ENCODE measurements around the gene CDV3.
"Not testable (repeated sequence)": the region's sequence is repeated elsewhere in the genome, so short reads cannot be mapped to it uniquely, and the experiment has no call there.

CDV3 gene

GRCh38 chr3:133548090-133548489, 25.4 kb upstream of the CDV3 start:
- Mint-ChIP-seq H3K27ac (no peak overlapping the region), H3K9me3 (no peaks in the 10 kb centered on the region), H3K4me3 (no peak overlapping the region), H3K36me3 (ENCODE audit: low read depth) (no peaks in the 10 kb centered on the region), H3K4me1 (no peaks in the 10 kb centered on the region), H3K27me3 (no peaks in the 10 kb centered on the region)
- no peak for DNase-seq
- ATAC-seq: no peak

DNA sequence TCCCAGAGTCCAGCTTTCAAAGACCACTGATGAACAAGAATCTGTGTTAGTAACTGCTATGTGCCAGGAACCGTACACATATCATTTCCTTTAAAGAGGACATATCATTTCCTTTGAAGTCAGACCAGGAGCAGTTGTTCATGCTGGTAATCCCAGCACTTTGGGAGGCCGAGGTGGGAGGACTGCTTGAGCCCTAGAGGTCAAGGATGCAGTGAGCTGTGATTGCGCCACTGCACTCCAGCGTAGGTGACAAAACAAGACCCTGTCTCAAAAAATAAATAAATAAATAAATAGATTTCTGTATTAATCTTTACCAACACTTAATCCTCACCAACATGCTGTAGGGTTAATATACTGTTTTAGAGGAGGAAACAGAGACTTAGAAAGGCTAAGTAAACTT, 23.9 kb upstream of the CDV3 start:
- ATAC-seq (no peak), DNase-seq (no peak)
- Mint-ChIP-seq H3K27ac (no peak overlapping the region), H3K9me3 (no peaks in the 10 kb centered on the region), H3K27me3 (no peaks in the 10 kb centered on the region), H3K36me3 (ENCODE audit: low read depth) (no peaks in the 10 kb centered on the region), H3K4me1 (no peaks in the 10 kb centered on the region), H3K4me3 (no peak overlapping the region)

- H3K4me3 Mint-ChIP-seq, H3K4me1 Mint-ChIP-seq: not testable (repeated sequence)
These were observed 21.9 kb upstream of the CDV3 start for GRCh38 chr3:133551589-133551988.

DNA sequence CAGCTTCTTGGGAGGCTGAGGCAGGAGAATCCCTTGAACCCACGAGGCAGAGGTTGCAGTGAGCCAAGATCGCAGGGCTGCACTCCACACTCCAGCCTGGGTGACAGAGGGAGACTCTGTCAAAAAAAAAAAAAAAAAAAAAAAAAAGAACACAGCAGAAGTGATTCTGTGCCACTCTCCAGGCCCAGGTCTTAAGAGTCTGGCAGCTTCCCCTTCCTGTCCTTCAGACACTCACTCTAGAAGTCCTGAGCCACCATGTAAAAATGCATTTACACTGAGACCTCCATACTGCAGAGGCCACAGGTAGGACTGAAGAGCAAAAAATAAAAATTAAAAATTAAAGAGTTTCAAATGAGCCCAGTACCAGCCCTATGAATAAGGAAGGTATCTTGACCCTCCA, 11.8 kb upstream of the CDV3 start:
- no peaks in the 10 kb centered on the region for H3K9me3 Mint-ChIP-seq
- no peaks in the 10 kb centered on the region for H3K27me3 Mint-ChIP-seq
- no peak overlapping the region for H3K27ac Mint-ChIP-seq
- no peak overlapping the region for H3K4me3 Mint-ChIP-seq
- no peaks in the 10 kb centered on the region for H3K36me3 Mint-ChIP-seq (ENCODE audit: low read depth)
- no peak for DNase-seq
- no peaks in the 10 kb centered on the region for H3K4me1 Mint-ChIP-seq
- no peak for ATAC-seq

More at GRCh38 chr3:133551589-133551988, 21.9 kb upstream of the CDV3 start:
- H3K27me3 Mint-ChIP-seq; ATAC-seq; H3K9me3 Mint-ChIP-seq; DNase-seq; H3K27ac Mint-ChIP-seq; H3K36me3 Mint-ChIP-seq (ENCODE audit: low read depth): not testable (repeated sequence)

- H3K27ac Mint-ChIP-seq: no peak overlapping the region
- no peak overlapping the region for H3K4me3 Mint-ChIP-seq
- no peaks in the 10 kb centered on the region for H3K36me3 Mint-ChIP-seq (ENCODE audit: low read depth)
- ATAC-seq (no peak), DNase-seq (no peak)
- no peaks in the 10 kb centered on the region for H3K27me3 Mint-ChIP-seq
- no peaks in the 10 kb centered on the region for H3K4me1 Mint-ChIP-seq
- no peaks in the 10 kb centered on the region for H3K9me3 Mint-ChIP-seq
These were observed 11.1 kb upstream of the CDV3 start for GRCh38 chr3:133562376-133562775.

GRCh38 chr3:133563186-133563591, 10.3 kb upstream of the CDV3 start:
- Mint-ChIP-seq H3K9me3 (no peaks in the 10 kb centered on the region), H3K27me3 (no peaks in the 10 kb centered on the region), H3K36me3 (ENCODE audit: low read depth) (no peaks in the 10 kb centered on the region), H3K4me3 (no peak overlapping the region), H3K4me1 (no peaks in the 10 kb centered on the region), H3K27ac (no peak overlapping the region)
- ATAC-seq (no peak), DNase-seq (no peak)

GRCh38 chr3:133563816-133564215, 9.7 kb upstream of the CDV3 start:
- Mint-ChIP-seq H3K27me3 (no peaks in the 10 kb centered on the region), H3K4me1 (no peaks in the 10 kb centered on the region), H3K4me3 (no peak overlapping the region), H3K36me3 (ENCODE audit: low read depth) (no peaks in the 10 kb centered on the region), H3K9me3 (no peaks in the 10 kb centered on the region), H3K27ac (no peak overlapping the region)
- DNase-seq: no peak
- ATAC-seq: no peak

DNA sequence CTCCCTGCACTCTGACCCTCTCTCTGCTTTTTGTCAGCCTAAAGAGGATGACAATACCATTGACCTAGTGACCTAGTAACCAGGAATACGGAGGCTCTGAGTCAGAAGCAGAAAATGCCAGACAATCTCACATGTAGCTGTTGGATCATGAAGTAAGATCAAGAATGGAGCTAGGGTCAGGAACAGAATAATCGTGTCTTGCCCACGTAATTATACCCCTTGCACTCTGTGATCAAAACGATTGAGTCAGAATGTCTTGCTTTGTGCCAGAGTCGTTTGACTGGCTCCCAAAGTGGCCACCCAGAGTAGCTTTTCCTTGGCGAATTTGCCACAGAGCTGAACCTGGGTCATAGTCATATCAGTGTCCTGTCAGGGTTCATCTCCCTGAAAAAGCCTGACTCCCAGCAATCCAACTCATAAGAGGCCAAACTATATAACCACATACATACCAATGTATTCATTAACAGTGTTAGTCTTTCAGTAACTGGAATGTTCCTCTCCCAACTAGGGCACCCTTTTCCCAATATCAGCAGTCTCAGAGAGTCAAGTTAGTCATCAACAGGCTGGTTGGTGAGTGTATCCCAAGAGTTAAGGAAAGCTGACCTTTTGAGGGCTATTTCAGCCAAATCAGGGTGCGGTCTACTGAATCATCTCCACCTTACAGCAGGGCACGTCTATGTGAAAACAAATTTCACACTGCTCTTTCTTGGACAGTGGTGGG, 5.0 kb upstream of the CDV3 start:
- Mint-ChIP-seq H3K4me3 (no peak overlapping the region), H3K4me1 (peaks cover 31% of the 10 kb centered on the region), H3K27ac (no peak overlapping the region), H3K9me3 (no peaks in the 10 kb centered on the region), H3K36me3 (ENCODE audit: low read depth) (peaks cover 2% of the 10 kb centered on the region), H3K27me3 (peaks cover 3% of the 10 kb centered on the region)
- DNase-seq (no peak), ATAC-seq (no peak)

DNA sequence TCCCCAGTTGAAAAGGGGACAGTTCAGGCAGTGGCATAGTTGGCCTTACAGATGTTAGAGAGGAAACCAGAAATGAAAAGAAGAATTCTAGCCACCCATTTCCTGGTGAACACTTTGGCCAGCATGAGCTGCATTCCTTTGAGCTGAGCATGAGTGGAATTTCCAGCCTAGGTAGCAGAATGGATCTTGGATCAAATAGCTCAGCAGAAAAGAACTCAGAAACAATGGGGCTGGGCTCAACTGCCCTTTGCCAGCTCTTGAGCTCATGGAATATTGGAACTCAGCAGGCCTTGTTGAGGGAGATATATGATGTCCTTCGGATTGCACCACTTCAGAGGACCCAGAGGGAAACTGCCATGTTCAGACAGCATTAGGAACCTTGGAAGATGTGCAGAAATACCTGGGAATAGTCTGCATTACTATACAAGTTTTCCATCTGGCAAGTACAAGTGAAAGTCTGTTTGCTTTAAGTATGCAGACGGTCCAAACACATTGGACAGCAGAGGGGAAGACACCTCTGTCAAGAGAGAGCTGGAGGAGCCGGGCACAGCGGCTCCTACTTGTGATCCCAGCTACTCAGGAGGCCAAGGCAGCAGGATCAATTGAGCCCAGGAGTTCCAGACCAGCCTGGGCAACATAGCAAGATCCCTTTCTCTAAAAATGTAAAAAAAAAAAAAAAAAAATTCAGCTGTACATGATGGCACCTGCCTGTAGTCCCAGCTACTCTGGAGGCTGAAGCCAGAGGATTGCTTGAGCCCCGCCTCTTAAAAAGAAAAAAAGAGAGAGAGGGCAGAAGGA, 3.1 kb upstream of the CDV3 start:
- ATAC-seq (no peak), DNase-seq (no peak)
- H3K4me3 Mint-ChIP-seq: peak overlapping the region; percentile 17
- H3K36me3 Mint-ChIP-seq (ENCODE audit: low read depth): peaks cover 11% of the 10 kb centered on the region
- H3K27ac Mint-ChIP-seq: peak overlapping the region; percentile 46
- H3K4me1 Mint-ChIP-seq: peaks cover 33% of the 10 kb centered on the region
- peaks cover 3% of the 10 kb centered on the region for H3K27me3 Mint-ChIP-seq
- H3K9me3 Mint-ChIP-seq: no peaks in the 10 kb centered on the region

DNA sequence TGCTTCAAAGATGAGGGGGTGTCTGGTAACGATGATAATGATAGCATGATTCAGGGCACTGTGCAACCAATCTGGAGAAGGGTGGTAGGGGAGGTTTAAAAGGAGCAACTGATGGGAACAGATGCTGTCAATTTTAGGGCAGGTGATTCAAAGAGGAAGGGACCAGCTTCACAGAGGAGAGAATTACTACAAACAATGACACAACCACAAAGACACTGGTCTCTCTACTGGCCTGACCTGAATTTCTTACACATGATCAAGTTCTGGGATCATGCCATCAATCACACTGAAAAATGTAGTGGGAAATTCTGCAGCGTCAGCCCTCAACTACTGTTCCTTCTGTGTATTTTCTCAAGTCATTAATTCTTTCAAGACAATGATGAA, 2.6 kb upstream of the CDV3 start:
- peak overlapping the region; percentile 46 for H3K27ac Mint-ChIP-seq
- H3K4me1 Mint-ChIP-seq: peaks cover 38% of the 10 kb centered on the region
- peak overlapping the region; percentile 17 for H3K4me3 Mint-ChIP-seq
- DNase-seq (no peak), ATAC-seq (no peak)
- peaks cover 3% of the 10 kb centered on the region for H3K27me3 Mint-ChIP-seq
- no peaks in the 10 kb centered on the region for H3K9me3 Mint-ChIP-seq
- H3K36me3 Mint-ChIP-seq (ENCODE audit: low read depth): peaks cover 17% of the 10 kb centered on the region

DNA sequence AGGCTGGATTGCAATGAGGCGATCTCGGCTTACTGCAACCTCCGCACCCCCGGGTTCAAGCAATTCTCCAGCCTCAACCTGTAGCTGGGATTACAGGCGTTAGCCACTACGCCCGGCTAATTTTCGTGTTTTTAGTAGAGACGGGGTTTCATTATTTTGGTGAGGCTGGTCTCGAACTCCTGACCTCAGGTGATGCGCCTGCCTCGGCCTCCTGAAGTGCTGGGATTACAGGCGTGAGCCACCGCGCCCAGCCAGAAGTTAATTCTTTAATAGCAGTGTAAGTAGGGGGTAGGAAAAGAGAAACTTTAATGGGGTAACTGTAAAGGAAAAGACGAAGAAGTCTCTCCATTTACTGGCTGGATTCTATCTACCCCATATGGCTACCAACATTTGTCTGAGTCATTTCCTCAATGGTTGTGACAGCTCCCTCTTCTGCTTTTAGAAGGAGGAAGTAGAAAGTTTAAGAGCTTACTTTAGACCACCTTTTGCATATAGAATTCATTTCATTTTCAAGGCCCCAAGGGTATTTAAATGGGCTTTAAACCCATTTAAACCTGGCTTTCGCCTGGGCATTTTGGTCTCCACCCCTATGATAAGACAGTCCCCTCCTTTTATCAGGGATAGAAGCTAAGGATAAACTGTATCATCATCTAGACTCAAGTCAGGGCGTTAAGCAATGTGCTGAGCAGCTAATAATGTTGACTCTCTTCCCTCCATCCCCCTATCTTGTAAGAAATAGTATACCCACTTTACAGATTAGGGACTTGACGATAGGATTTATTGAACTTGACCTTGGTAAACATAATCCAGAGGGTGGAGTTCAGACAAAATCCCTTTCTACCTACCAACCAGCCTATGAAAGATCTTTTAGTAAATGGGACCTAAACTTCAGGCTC, 1.1 kb upstream of the CDV3 start:
- Mint-ChIP-seq H3K36me3 (ENCODE audit: low read depth) (peaks cover 30% of the 10 kb centered on the region), H3K9me3 (no peaks in the 10 kb centered on the region), H3K4me1 (peaks cover 52% of the 10 kb centered on the region), H3K27ac (peak overlapping the region; percentile 98), H3K4me3 (peak overlapping the region; percentile 84), H3K27me3 (peaks cover 3% of the 10 kb centered on the region)
- no peak for ATAC-seq
- no peak for DNase-seq

DNA sequence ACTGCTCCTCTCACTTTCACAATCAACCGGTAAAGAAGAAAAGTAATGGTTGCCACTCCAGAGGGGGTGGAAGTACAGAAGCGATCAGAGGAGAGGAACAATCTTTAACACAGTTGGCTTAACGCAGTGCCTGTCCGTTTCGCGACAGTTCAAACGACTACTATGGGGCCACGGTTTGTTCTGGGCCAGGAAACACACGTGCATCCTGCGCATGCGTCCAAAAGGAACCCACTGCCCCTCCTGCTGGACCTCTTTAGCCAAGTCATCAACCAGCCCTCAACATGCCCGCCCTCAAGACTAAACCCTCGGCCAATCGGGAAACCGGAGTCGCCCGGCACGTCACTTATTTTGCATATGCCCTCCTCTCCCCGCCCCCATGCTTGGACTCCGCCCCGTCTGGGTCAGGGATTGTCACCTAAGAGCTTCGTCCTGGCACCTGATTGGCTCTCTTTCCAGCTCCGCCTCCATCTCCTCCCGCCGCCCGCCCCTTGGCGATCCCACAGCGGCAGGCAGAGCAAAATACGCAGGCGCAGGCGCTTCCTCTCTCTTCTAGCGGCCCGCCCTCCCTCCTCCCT, 345 bp upstream of the CDV3 start:
- Mint-ChIP-seq H3K27ac (peak overlapping the region; percentile 98), H3K4me1 (peaks cover 60% of the 10 kb centered on the region), H3K9me3 (no peaks in the 10 kb centered on the region), H3K4me3 (peak overlapping the region; percentile 84), H3K27me3 (peaks cover 3% of the 10 kb centered on the region), H3K36me3 (ENCODE audit: low read depth) (peaks cover 37% of the 10 kb centered on the region)
- peak; percentile 81 for ATAC-seq
- peak; percentile 100 for DNase-seq

GRCh38 chr3:133574260-133574881, 885 bp downstream of the CDV3 start:
- Mint-ChIP-seq H3K36me3 (ENCODE audit: low read depth) (peaks cover 49% of the 10 kb centered on the region), H3K4me1 (peaks cover 71% of the 10 kb centered on the region), H3K27me3 (peaks cover 3% of the 10 kb centered on the region), H3K9me3 (no peaks in the 10 kb centered on the region), H3K4me3 (peak overlapping the region; percentile 98), H3K27ac (peak overlapping the region; percentile 97)
- peak; percentile 64 for ATAC-seq
- DNase-seq: peak; percentile 73

DNA sequence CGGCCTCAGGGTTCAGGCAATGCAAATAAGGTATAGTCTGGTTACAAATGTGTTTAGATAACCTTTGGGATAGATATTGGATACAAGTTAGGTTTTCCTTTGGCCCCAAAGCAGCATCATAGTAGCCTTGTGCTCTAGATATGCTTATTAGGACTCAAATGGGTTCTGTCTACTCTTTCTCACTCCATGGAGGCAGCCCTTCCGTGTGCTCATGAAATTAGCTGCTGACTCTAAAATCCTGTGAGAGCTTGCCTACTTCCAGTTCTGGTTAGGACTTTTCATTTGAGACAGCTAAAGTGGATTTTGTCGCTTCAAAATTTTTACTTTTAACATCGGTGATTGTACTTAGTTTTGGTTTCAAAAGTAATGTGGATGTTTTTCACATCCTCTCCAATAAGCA, 1.6 kb downstream of the CDV3 start:
- no peaks in the 10 kb centered on the region for H3K9me3 Mint-ChIP-seq
- no peak for ATAC-seq
- peaks cover 55% of the 10 kb centered on the region for H3K36me3 Mint-ChIP-seq (ENCODE audit: low read depth)
- peak overlapping the region; percentile 97 for H3K27ac Mint-ChIP-seq
- H3K4me3 Mint-ChIP-seq: peak overlapping the region; percentile 98
- peaks cover 73% of the 10 kb centered on the region for H3K4me1 Mint-ChIP-seq
- DNase-seq: no peak
- H3K27me3 Mint-ChIP-seq: peaks cover 3% of the 10 kb centered on the region
